Parietal lobe (tissue), 2 donors: ENCODE results near the gene PRAMEF6. TPM values are rescaled to one million over a fixed set of nuclear protein-coding genes. Genes with fewer than 3 reads are reported as not detected.

ENCODE experiments used
- small RNA-seq: library from RNA; depleted of rRNA; stranded (forward); fragments of <200 nt; gene quantifications from one replicate; pipeline ENCODE3, GENCODE V24; 2014; ENCODE audit warnings: low replicate concordance
- total RNA-seq: library from RNA; depleted of rRNA; stranded (reverse); fragments of >200 nt; gene quantifications from one replicate; pipeline ENCODE4 v1.2.3, GENCODE V29; 2014

PRAMEF6 gene
- total RNA-seq, result not detected

GRCh38 chr1:12947480-12947879 is at the start of gene PRAMEF6:
PRAMEF6 (minus strand) TSS chr1:12947580; CDS start chr1:12942518, 5,062 bp downstream.

GRCh38 chr1:12916310-12916709 is 31.1 kb downstream of the PRAMEF6 start, which contains the start of gene PRAMEF7:
PRAMEF7 (plus strand) TSS chr1:12916610; CDS start chr1:12917693, 1,083 bp downstream.

GRCh38 chr1:12898170-12898569 is 49.2 kb downstream of the PRAMEF6 start, which contains the start of gene PRAMEF10:
PRAMEF10 (minus strand) TSS chr1:12898270; CDS start chr1:12895847, 2,423 bp downstream.

Small RNA genes within 50 kb of the gene (small RNA-seq; reads per million reads assigned to genes)
- gene RNU6-1072P, result not detected

Other genes with a start within 250 kb of the PRAMEF6 start
- not detected for gene AADACL3, start 231.5 kb downstream of the PRAMEF6 start, total RNA-seq
- not detected for gene CFAP107, start 201.4 kb downstream of the PRAMEF6 start, total RNA-seq
- gene PRAMEF12, start 173.8 kb downstream of the PRAMEF6 start, total RNA-seq, result not detected
- gene PRAMEF1, start 156.2 kb downstream of the PRAMEF6 start, total RNA-seq, result not detected
- not detected for gene PRAMEF11, start 116.2 kb downstream of the PRAMEF6 start, total RNA-seq
- gene HNRNPCL1, start 98.9 kb downstream of the PRAMEF6 start, total RNA-seq, result not detected
- not detected for gene PRAMEF2, start 90.5 kb downstream of the PRAMEF6 start, total RNA-seq
- gene PRAMEF4, start 61.4 kb downstream of the PRAMEF6 start, total RNA-seq, result not detected
- not detected for gene PRAMEF10, start 49.3 kb downstream of the PRAMEF6 start, total RNA-seq
- not detected for gene PRAMEF7, start 31.0 kb downstream of the PRAMEF6 start, total RNA-seq
- not detected for gene PRAMEF27, start 109.0 kb upstream of the PRAMEF6 start, total RNA-seq
- not detected for gene HNRNPCL3, start 113.2 kb upstream of the PRAMEF6 start, total RNA-seq
- not detected for gene PRAMEF25, start 123.2 kb upstream of the PRAMEF6 start, total RNA-seq
- not detected for gene HNRNPCL2, start 169.3 kb upstream of the PRAMEF6 start, total RNA-seq
- gene PRAMEF26, start 208.4 kb upstream of the PRAMEF6 start, total RNA-seq, result not detected
- gene HNRNPCL4, start 218.1 kb upstream of the PRAMEF6 start, total RNA-seq, result not detected
- gene PRAMEF9, start 224.3 kb upstream of the PRAMEF6 start, total RNA-seq, result not detected